ENCODE measurements around the gene CD300A.

CD300A gene

GRCh38 chr17:74457146-74457819 lies 9.2 kb upstream of the CD300A start:
- DNase-seq: peak; percentile 19

DNA sequence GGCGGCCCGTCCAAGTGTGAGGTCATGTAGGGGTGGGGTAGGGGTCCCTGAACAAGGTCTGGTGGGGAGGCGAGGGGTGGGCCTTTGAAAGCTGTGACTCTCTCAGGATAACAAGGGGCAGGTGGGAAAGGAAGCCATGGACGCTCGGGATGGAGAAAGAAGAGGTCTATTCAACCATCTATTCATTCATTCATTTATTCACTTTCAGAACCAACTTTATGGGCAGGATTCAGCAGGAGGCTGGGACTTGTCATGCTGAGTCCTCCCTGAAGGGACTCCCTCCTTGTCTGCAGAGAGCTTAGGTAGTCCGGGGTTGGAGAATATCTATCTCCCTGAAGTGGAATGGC lies 8.6 kb upstream of the CD300A start:
- no peak for DNase-seq

- DNase-seq: no peak
Measured at GRCh38 chr17:74458835-74459234, 7.6 kb upstream of the CD300A start.

DNA sequence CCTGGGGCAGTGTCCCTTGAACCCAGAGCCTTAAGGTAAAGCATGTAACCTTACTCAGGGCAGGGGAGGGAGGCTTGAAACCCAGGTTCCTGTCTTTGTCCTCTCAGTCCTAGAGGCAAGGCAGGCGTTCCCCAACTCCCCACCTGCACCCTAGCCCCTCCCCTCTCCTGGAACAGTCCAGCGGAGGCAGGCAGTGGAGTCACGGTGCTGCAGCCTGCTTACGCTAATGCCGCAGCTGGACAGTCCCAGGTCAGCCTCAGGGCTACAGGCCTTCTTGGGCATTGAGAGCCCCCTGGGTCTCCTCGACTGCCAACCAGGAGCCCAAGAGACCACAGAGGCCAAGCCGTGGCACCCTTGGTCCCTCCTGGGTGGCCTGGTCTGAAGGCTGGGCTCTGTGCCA lies 6.8 kb upstream of the CD300A start:
- no peak for DNase-seq

GRCh38 chr17:74460241-74460640 lies 6.2 kb upstream of the CD300A start:
- no peak for DNase-seq

DNA sequence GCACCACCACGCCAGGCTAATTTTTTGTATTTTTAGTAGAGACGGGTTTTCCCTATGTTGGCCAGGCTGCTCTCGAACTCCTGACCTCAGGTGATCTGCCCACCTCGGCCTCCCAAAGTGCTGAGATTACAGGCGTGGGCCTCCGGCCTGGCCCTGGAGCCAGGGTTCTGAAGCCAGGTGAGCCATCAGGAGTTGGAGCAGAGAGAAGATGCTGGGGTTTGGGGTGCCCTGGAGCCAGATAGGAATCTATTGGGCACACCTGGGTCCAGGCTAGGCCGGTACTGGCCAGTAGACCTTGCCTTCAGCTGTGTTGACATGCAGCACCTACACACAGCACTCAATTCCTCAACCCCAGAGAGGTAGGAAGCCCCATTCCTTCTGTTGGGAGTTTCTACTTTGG lies 5.4 kb upstream of the CD300A start:
- no peak for DNase-seq

DNA sequence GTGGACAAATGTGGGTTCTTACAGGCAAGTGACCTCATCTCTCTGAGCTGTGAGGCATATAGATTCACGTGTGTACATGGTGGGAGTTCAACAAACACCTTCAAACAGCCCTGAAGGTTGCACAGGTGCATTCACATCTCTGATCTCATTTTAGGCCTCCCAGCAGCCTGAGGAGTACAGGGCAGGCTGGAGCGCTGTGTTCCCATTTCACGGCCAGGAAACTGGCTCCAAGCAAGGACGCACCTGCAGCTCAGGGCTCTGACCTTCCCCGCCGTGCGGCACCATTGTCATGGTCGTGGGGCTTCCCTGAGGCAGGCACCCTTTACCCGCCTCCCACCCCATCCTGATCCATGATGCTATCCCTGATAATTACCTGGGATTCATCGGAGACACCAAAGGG lies 4.8 kb upstream of the CD300A start:
- DNase-seq: no peak

DNA sequence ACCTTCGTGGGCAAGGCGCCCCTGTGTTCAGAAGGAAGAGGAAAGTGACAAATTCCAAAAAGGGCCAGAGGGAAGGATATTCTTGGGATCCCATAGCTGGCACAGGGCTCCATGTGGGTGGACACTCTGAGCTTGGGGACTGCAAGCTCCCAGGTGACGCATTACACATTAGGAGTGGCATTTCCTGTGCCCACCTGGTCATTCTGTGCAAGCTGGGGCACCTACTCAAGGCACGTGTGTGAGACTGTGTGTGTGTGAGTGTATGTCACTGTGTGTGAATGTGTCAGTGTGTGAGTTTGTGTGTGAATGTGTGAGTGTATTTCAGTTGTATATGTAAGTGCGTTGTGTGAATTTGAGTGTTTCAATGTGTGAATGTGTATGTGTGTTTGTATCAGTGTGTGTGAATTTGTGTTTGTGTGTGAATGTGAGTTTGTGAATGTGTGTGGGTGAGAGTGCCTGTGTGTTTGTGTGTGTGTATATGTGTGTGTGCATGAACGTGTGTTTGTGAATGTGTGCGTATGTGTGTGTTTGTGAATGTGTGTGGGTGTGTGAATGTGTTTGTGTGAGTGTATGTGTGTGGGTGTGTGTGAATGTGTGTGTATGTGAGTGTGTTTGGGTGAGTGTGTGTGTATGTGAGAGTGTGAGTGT lies 1.6 kb upstream of the CD300A start:
- DNase-seq: no peak

DNA sequence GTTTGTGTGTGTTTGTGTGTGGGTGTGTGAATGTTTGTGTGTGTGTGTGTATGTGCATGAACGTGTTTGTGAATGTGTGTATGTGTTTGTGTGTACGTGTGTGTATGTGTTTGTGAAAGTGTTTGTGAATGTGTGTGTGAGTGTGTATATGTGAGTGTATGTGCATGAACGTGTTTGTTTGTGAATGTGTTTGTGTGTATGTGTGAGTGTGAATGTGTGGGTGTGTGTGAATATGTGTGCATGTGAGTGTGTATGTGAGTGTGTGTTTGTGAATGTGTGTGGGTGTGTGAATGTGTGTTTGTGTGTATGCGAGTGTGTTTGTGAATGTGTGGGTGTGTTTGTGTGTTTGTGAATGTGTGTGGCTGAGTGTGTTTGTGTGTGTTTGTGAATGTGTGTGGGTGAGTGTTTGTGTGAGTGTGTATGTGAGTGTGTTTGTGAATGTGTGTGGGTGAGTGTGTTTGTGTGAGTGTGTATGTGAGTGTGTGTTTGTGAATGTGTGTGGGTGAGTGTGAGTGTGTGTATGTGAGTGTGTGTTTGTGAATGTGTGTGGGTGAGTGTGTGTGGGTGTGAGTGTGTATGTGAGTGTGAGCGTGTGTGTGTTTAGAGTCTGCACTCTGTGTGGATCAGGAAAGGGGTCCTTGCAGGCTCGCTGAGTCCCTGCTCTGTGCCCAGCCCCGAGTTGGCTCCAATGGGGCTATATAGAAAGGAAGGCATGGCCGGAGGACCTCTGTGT lies 890 bp upstream of the CD300A start:
- no peak for DNase-seq

- DNase-seq: no peak
Measured at GRCh38 chr17:74466828-74467184, 372 bp downstream of the CD300A start.

GRCh38 chr17:74467221-74467951 lies 952 bp downstream of the CD300A start:
- DNase-seq: no peak

- DNase-seq: no peak
Measured at GRCh38 chr17:74471341-74471740, 4.9 kb downstream of the CD300A start.

DNA sequence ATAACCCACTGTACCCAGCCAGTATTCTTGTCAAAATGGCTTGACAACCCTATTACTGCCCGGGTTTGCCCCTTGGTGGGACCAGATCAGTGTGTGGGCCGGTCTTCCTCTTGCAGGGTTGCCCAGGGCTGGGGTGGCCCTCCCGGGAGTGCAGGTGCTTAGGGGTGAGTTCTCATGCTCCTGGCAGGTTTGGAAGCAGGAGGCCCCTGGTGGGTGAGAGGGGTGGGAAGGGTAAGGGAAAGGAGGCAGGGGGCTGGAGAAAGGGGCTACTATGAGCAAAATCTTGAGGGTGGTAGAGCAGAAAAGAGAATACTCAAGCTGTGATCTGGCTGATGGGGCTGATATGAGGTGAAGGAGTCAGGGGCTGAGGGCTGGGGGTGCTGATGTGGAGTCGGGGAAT lies 6.5 kb downstream of the CD300A start:
- DNase-seq: no peak

DNA sequence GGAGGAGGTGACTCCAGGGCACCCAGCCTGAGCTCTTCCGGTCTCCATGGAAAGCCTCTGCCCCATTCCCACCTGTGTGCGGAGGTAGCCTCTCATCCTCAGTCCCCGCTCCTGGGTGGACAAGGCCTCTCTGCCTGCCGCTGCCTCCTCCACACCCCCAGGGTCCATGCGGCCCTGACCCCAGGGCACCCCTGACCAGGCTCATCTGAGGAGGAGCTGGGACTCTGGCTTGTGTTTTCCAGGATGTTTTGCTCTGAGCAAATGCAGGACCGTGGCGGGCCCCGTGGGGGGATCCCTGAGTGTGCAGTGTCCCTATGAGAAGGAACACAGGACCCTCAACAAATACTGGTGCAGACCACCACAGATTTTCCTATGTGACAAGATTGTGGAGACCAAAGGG lies 6.9 kb downstream of the CD300A start:
- no peak for DNase-seq

GRCh38 chr17:74474043-74474792 lies 7.8 kb downstream of the CD300A start:
- DNase-seq: no peak

GRCh38 chr17:74475189-74475588 lies 8.8 kb downstream of the CD300A start:
- DNase-seq: no peak

- no peak for DNase-seq
Measured at GRCh38 chr17:74477411-74477810, 11.0 kb downstream of the CD300A start.

GRCh38 chr17:74478420-74479100 lies 12.1 kb downstream of the CD300A start:
- no peak for DNase-seq

DNA sequence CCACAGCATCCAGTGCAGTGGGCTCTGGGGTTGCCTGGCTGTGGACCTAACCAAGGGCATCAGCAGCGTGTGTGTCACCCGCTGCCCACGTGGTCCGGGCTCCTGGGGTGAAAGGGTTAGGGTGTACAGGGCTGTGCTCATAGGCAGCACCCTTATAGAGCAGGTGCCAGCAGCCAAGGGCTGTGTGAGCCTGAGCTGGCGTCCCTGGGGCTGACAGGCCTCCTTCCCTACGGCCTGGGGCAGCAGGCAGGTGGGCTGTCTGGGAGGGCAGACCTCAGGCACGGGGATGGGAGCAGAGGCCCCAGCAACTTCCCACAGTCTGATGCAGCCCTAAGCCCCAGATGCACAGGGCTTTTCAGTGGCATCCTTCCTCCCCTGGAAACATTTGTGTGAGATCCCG lies 13.9 kb downstream of the CD300A start:
- no peak for DNase-seq

DNA sequence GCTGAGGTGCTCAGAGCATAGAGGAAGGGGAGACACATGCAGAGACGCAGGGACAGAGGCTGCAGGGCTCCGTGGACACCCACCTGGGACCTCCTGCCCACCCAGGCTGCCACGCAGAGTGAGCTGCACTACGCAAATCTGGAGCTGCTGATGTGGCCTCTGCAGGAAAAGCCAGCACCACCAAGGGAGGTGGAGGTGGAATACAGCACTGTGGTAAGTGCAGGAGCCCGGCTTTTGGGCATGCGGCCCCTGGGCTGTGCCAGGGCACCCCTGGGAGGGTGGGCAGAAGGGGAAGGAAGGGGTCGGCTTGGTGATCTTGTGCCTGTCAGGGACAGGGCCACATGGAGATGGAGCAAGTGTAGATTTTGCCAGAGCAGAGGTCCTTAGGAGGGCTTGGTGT lies 15.2 kb downstream of the CD300A start:
- no peak for DNase-seq

DNA sequence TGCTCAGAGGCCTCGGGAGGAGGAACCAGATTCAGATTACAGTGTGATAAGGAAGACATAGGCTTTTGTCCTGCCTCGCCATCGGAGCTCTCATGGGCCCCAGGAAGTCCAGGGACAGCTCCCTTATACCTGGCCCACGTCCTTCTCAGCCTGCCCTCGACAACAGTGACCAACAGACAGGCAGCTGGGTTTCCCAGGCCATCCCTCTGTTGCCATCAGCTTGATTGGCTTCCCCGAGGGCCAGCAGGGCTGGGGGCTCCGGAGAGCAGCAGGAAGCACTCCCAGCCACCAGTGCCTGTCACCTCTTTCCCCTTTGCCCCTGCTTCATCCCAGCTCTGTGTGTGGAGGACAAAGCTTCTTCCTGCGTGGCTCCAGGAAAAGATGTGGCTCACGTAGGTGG lies 17.6 kb downstream of the CD300A start:
- DNase-seq: no peak

- DNase-seq: no peak
Measured at GRCh38 chr17:74485022-74485743, 18.7 kb downstream of the CD300A start.
